PC-9 (cell line): ENCODE measurements around the gene CLCN5. TPM values are rescaled to one million over a fixed set of nuclear protein-coding genes. Genes with fewer than 3 reads are reported as not detected.
A peak's percentile ranks its signal among the peaks of the same experiment; 100 is the strongest.

Experiments
- BruUV-seq: library from RNA; stranded (reverse); fragments of 400-500 nt; replicated peaks from 2 replicates; lab custom pipeline; 2021; lab: Mats Ljungman, UMichigan
- CTCF ChIA-PET: fragments of 300-600 bp; sonication (Branson Sonifier 250); formaldehyde crosslinking; loops from one replicate; lab custom pipeline; 2022; ENCODE audit warnings: antibody characterized with exemption; lab: Charles Lee
- POLR2A ChIA-PET: fragments of 300-600 bp; sonication (Branson Sonifier 250); formaldehyde crosslinking; loops from one replicate; lab custom pipeline; 2022; ENCODE audit warnings: antibody characterized with exemption; ENCODE audit not compliant: unreplicated experiment; lab: Charles Lee
- DNase-seq, 2 experiments: peaks; one replicate each; pipeline versions ENCODE4 v3.0.0 to v3.0.0-alpha.2; 2015 to 2022; ENCODE audit warnings: mixed read lengths in 1 of 2
- H2AFZ ChIP-seq: fragments of 200-600 bp; sonication (generic); 2 replicates; pipeline ENCODE4 v1.8.1; 2017; ENCODE audit warnings: antibody characterized with exemption
- H3F3A ChIP-seq: fragments of 200-600 bp; sonication (generic); 2 replicates; pipeline ENCODE4 v1.8.1; 2017; ENCODE audit warnings: antibody characterized with exemption, mild to moderate bottlenecking, low read depth; ENCODE audit not compliant: insufficient read depth
- H3K27ac ChIP-seq: fragments of 200-600 bp; sonication (generic); 2 replicates; pipeline ENCODE4 v1.6.1; 2016; ENCODE audit warnings: mixed run types
- H3K27me3 ChIP-seq: fragments of 200-600 bp; sonication (generic); 2 replicates; pipeline ENCODE4 v1.6.1; 2016; ENCODE audit warnings: low read depth, mixed run types; ENCODE audit not compliant: insufficient read depth
- H3K36me3 ChIP-seq: fragments of 200-600 bp; sonication (generic); 2 replicates; pipeline ENCODE4 v1.6.1; 2016; ENCODE audit warnings: low read depth, mixed run types
- H3K4me1 ChIP-seq: fragments of 200-600 bp; sonication (generic); replicated peaks from 2 replicates; pipeline ENCODE4 v1.6.1; 2016; ENCODE audit warnings: mixed run types; ENCODE audit not compliant: insufficient read depth
- H3K4me2 ChIP-seq: fragments of 200-600 bp; sonication (generic); 2 replicates; pipeline ENCODE4 v1.6.1; 2017; ENCODE audit warnings: mixed run types
- H3K4me3 ChIP-seq: fragments of 200-600 bp; sonication (generic); 2 replicates; pipeline ENCODE4 v1.6.1; 2016; ENCODE audit warnings: mixed run types
- H3K79me2 ChIP-seq: fragments of 200-600 bp; sonication (generic); 2 replicates; pipeline ENCODE4 v1.6.1; 2017; ENCODE audit warnings: low read depth, mixed run types
- H3K9me2 ChIP-seq: fragments of 200-600 bp; sonication (generic); 2 replicates; pipeline ENCODE4 v1.8.1; 2017; ENCODE audit warnings: mild to moderate bottlenecking; ENCODE audit not compliant: insufficient read depth
- H3K9me3 ChIP-seq: fragments of 200-600 bp; sonication (generic); 2 replicates; pipeline ENCODE4 v1.8.1; 2016; ENCODE audit warnings: low read depth; ENCODE audit not compliant: insufficient read depth
- H4K20me1 ChIP-seq: fragments of 200-600 bp; sonication (generic); 2 replicates; pipeline ENCODE4 v1.8.1; 2017; ENCODE audit not compliant: insufficient read depth
- CTCF ChIP-seq: fragments of 200-600 bp; sonication (generic); conservative IDR thresholded peaks from 2 replicates; pipeline ENCODE4 v1.6.1; 2017; ENCODE audit warnings: mixed run types, antibody characterized with exemption, mild to moderate bottlenecking, moderate library complexity
- EZH2 ChIP-seq: fragments of 200-600 bp; sonication (generic); IDR thresholded peaks from 2 replicates; pipeline ENCODE4 v1.8.0; 2017; ENCODE audit warnings: antibody characterized with exemption, low read depth
- intact Hi-C: fragments of 100-400 bp; cut with micrococcal nuclease; formaldehyde crosslinking; loops from one replicate; pipeline ENCODE4 v1.10.0; 2022; ENCODE audit not compliant: unreplicated experiment
- microRNA-seq: library from miRNA; unstranded; fragments of <30 nt; microRNA quantifications from one replicate; pipeline ENCODE4 v1.2.0, GENCODE V29; 2021; ENCODE audit warnings: borderline number of aligned reads, borderline replicate concordance
- total RNA-seq: library from RNA; stranded (reverse); gene quantifications from 2 replicates; pipeline ENCODE4 v1.2.3, GENCODE V29; 2021

Gene CLCN5
- total RNA-seq, 1 experiment from 2014 or later: 0.94 TPM

GRCh38 chrX:50117476-50117875 lies 195.1 kb downstream of the CLCN5 start:
- no TSS peak for BruUV-seq
- intact Hi-C loops: no loop called here
- TF ChIP-seq EZH2: no peak
- TF ChIP-seq CTCF: no peak
- Histone ChIP-seq H2AFZ (no peak overlapping the region), H3K9me2 (no peaks in the 10 kb centered on the region), H3K27ac (no peak overlapping the region), H3K4me1 (no peaks in the 10 kb centered on the region), H3K79me2 (no peaks in the 10 kb centered on the region), H3K9me3 (no peaks in the 10 kb centered on the region), H3K4me2 (no peak overlapping the region), H4K20me1 (no peaks in the 10 kb centered on the region), H3K4me3 (no peak overlapping the region), H3F3A (no peaks in the 10 kb centered on the region), H3K36me3 (no peaks in the 10 kb centered on the region), H3K27me3 (no peaks in the 10 kb centered on the region)
- no peak for DNase-seq
- ChIA-PET POLR2A (no interaction called here), CTCF (no interaction called here)

DNA sequence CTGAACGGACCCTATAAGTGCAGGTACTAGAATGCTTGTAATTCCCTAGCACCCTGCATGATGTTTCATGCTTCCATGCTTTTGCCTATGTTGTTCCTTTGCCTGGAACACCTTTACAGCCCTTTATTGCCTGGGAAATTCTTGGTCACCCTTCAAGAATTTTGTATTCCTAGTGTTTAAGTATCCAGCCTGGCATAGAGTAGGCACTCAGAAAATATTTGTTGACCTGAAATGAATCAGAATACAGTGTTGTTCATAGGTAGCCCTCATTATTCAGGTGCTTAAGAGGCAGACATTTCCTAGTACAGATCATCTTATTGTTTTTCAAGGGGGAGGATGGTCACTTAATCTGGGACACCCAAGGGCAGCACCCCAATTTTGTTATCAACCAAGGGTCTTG lies 203.1 kb downstream of the CLCN5 start:
- H3K9me3 ChIP-seq: no peaks in the 10 kb centered on the region
- POLR2A ChIA-PET: no interaction called here
- H3F3A ChIP-seq: no peaks in the 10 kb centered on the region
- no TSS peak for BruUV-seq
- intact Hi-C loops: no loop called here
- no peaks in the 10 kb centered on the region for H3K79me2 ChIP-seq
- TF ChIP-seq CTCF (no peak), EZH2 (no peak)
- no peak overlapping the region for H3K4me3 ChIP-seq
- H3K27me3 ChIP-seq: no peaks in the 10 kb centered on the region
- CTCF ChIA-PET: no interaction called here
- no peaks in the 10 kb centered on the region for H4K20me1 ChIP-seq
- DNase-seq: no peak
- H3K4me2 ChIP-seq: no peak overlapping the region
- H3K36me3 ChIP-seq: no peaks in the 10 kb centered on the region
- no peaks in the 10 kb centered on the region for H3K4me1 ChIP-seq
- no peaks in the 10 kb centered on the region for H3K9me2 ChIP-seq
- H3K27ac ChIP-seq: no peak overlapping the region
- H2AFZ ChIP-seq: no peak overlapping the region

- CTCF ChIA-PET: no interaction called here
- intact Hi-C loops: no loop called here
- BruUV-seq: no TSS peak
- TF ChIP-seq EZH2: no peak
- no peak for TF ChIP-seq CTCF
- no peaks in the 10 kb centered on the region for H3K79me2 ChIP-seq
- H3K9me2 ChIP-seq: no peaks in the 10 kb centered on the region
- H3K36me3 ChIP-seq: no peaks in the 10 kb centered on the region
- no peak for DNase-seq
- H3K9me3 ChIP-seq: no peaks in the 10 kb centered on the region
- no peak overlapping the region for H3K4me2 ChIP-seq
- H3K27me3 ChIP-seq: no peaks in the 10 kb centered on the region
- H3K4me3 ChIP-seq: no peak overlapping the region
- H4K20me1 ChIP-seq: no peaks in the 10 kb centered on the region
- H3K4me1 ChIP-seq: no peaks in the 10 kb centered on the region
- no peak overlapping the region for H2AFZ ChIP-seq
- H3K27ac ChIP-seq: no peak overlapping the region
- POLR2A ChIA-PET: no interaction called here
- no peaks in the 10 kb centered on the region for H3F3A ChIP-seq
These were observed 225.6 kb downstream of the CLCN5 start for GRCh38 chrX:50147972-50148371.

Small RNA genes within 50 kb of the gene (microRNA-seq; reads per million reads assigned to microRNA genes)
- gene MIR188: 112 reads per million, percentile 51 among the genes with 10 or more reads in this experiment
- 48.5 reads per million, percentile 43 among the genes with 10 or more reads in this experiment for gene MIR362
- 4.0 reads per million for gene MIR500A
- not detected for gene MIR500B
- 17.5 reads per million, percentile 29 among the genes with 10 or more reads in this experiment for gene MIR501
- 26.3 reads per million, percentile 35 among the genes with 10 or more reads in this experiment for gene MIR502
- gene MIR532: 281 reads per million, percentile 62 among the genes with 10 or more reads in this experiment
- gene MIR660: 160 reads per million, percentile 56 among the genes with 10 or more reads in this experiment

Other genes with a start within 250 kb of the CLCN5 start
- not detected in 2 replicates for gene PAGE1, start 226.6 kb upstream of the CLCN5 start, total RNA-seq
- gene PAGE4, start 93.3 kb upstream of the CLCN5 start, total RNA-seq: not detected in 2 replicates
- gene USP27X, start 43.1 kb upstream of the CLCN5 start, total RNA-seq: 1.1 and 1.3 TPM in 2 replicates